ENCODE data around the gene SLC6A13. TPM values are rescaled to one million over a fixed set of nuclear protein-coding genes. Genes with fewer than 3 reads are reported as not detected.

The SLC6A13 gene
- total RNA-seq, 1 experiment from 2014 or later = 0.37 TPM

DNA sequence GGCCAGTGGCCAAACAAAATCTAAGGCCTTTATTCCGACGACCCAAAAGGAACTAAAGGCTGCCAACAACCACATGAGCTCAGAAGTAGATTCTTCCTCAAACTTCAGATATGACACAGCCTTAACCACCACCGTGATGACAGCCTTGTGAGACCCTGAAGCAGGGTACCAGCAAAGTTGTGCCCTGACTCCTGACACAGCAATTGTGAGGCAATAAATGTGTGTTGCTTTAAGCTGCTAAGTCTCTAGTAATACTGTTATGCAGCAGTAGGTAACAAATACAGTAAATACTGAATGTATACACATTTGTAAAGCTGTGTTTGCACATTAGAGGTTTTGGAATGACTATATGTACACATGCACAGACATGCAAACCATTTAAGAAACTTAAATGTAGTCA is 10.7 kb upstream of the SLC6A13 start:
- ChIA-PET CTCF (no interaction called here), POLR2A (no interaction called here)
- H3K4me1 Mint-ChIP-seq = no peaks in the 10 kb centered on the region

GRCh38 chr12:272942-273341 is 10.3 kb upstream of the SLC6A13 start:
- ChIA-PET POLR2A (no interaction called here), CTCF (no interaction called here)
- Mint-ChIP-seq H3K9me3 (peaks cover 6% of the 10 kb centered on the region; the same call in 1 of the 2 replicates), H3K4me3 (no peak overlapping the region), H3K36me3 (no peaks in the 10 kb centered on the region), H3K4me1 (no peaks in the 10 kb centered on the region), H3K27ac (no peak overlapping the region), H3K27me3 (ENCODE audit: low read depth) (no peaks in the 10 kb centered on the region)
- DNase-seq (ENCODE audit: low spot score) (no peak), ATAC-seq (no peak)
- TF ChIP-seq NFATC4 (CRISPR knock-in tag; IDR thresholded peaks at IDR 0.05) (no peak), NFE2L1 (CRISPR knock-in tag; IDR thresholded peaks at IDR 0.05) (no peak), EMX1 (CRISPR knock-in tag; IDR thresholded peaks at IDR 0.05) (no peak), NR2C2 (CRISPR knock-in tag; IDR thresholded peaks at IDR 0.05) (no peak), GRHL2 (CRISPR knock-in tag; IDR thresholded peaks at IDR 0.05; ENCODE audit: insufficient replicate concordance, severe bottlenecking) (no peak), USF2 (CRISPR knock-in tag; IDR thresholded peaks at IDR 0.05) (no peak), RELA (CRISPR knock-in tag; IDR thresholded peaks at IDR 0.05; ENCODE audit: borderline replicate concordance) (no peak), PRRX2 (CRISPR knock-in tag; IDR thresholded peaks at IDR 0.05) (no peak), JAZF1 (CRISPR knock-in tag; IDR thresholded peaks at IDR 0.05) (no peak), ATF1 (CRISPR knock-in tag; IDR thresholded peaks at IDR 0.05) (no peak)
- TF ChIP-seq, protein P1, sequence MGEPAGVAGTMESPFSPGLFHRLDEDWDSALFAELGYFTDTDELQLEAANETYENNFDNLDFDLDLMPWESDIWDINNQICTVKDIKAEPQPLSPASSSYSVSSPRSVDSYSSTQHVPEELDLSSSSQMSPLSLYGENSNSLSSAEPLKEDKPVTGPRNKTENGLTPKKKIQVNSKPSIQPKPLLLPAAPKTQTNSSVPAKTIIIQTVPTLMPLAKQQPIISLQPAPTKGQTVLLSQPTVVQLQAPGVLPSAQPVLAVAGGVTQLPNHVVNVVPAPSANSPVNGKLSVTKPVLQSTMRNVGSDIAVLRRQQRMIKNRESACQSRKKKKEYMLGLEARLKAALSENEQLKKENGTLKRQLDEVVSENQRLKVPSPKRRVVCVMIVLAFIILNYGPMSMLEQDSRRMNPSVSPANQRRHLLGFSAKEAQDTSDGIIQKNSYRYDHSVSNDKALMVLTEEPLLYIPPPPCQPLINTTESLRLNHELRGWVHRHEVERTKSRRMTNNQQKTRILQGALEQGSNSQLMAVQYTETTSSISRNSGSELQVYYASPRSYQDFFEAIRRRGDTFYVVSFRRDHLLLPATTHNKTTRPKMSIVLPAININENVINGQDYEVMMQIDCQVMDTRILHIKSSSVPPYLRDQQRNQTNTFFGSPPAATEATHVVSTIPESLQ (CRISPR knock-in tag; IDR thresholded peaks at IDR 0.05) = no peak
- TF ChIP-seq, protein P2, sequence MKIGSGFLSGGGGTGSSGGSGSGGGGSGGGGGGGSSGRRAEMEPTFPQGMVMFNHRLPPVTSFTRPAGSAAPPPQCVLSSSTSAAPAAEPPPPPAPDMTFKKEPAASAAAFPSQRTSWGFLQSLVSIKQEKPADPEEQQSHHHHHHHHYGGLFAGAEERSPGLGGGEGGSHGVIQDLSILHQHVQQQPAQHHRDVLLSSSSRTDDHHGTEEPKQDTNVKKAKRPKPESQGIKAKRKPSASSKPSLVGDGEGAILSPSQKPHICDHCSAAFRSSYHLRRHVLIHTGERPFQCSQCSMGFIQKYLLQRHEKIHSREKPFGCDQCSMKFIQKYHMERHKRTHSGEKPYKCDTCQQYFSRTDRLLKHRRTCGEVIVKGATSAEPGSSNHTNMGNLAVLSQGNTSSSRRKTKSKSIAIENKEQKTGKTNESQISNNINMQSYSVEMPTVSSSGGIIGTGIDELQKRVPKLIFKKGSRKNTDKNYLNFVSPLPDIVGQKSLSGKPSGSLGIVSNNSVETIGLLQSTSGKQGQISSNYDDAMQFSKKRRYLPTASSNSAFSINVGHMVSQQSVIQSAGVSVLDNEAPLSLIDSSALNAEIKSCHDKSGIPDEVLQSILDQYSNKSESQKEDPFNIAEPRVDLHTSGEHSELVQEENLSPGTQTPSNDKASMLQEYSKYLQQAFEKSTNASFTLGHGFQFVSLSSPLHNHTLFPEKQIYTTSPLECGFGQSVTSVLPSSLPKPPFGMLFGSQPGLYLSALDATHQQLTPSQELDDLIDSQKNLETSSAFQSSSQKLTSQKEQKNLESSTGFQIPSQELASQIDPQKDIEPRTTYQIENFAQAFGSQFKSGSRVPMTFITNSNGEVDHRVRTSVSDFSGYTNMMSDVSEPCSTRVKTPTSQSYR (CRISPR knock-in tag; IDR thresholded peaks at IDR 0.05) = no peak
- TF ChIP-seq, protein P3, sequence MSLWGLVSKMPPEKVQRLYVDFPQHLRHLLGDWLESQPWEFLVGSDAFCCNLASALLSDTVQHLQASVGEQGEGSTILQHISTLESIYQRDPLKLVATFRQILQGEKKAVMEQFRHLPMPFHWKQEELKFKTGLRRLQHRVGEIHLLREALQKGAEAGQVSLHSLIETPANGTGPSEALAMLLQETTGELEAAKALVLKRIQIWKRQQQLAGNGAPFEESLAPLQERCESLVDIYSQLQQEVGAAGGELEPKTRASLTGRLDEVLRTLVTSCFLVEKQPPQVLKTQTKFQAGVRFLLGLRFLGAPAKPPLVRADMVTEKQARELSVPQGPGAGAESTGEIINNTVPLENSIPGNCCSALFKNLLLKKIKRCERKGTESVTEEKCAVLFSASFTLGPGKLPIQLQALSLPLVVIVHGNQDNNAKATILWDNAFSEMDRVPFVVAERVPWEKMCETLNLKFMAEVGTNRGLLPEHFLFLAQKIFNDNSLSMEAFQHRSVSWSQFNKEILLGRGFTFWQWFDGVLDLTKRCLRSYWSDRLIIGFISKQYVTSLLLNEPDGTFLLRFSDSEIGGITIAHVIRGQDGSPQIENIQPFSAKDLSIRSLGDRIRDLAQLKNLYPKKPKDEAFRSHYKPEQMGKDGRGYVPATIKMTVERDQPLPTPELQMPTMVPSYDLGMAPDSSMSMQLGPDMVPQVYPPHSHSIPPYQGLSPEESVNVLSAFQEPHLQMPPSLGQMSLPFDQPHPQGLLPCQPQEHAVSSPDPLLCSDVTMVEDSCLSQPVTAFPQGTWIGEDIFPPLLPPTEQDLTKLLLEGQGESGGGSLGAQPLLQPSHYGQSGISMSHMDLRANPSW (CRISPR knock-in tag; conservative IDR thresholded peaks at IDR 0.05; ENCODE audit: low read depth) = no peak
- TF ChIP-seq, protein P4, sequence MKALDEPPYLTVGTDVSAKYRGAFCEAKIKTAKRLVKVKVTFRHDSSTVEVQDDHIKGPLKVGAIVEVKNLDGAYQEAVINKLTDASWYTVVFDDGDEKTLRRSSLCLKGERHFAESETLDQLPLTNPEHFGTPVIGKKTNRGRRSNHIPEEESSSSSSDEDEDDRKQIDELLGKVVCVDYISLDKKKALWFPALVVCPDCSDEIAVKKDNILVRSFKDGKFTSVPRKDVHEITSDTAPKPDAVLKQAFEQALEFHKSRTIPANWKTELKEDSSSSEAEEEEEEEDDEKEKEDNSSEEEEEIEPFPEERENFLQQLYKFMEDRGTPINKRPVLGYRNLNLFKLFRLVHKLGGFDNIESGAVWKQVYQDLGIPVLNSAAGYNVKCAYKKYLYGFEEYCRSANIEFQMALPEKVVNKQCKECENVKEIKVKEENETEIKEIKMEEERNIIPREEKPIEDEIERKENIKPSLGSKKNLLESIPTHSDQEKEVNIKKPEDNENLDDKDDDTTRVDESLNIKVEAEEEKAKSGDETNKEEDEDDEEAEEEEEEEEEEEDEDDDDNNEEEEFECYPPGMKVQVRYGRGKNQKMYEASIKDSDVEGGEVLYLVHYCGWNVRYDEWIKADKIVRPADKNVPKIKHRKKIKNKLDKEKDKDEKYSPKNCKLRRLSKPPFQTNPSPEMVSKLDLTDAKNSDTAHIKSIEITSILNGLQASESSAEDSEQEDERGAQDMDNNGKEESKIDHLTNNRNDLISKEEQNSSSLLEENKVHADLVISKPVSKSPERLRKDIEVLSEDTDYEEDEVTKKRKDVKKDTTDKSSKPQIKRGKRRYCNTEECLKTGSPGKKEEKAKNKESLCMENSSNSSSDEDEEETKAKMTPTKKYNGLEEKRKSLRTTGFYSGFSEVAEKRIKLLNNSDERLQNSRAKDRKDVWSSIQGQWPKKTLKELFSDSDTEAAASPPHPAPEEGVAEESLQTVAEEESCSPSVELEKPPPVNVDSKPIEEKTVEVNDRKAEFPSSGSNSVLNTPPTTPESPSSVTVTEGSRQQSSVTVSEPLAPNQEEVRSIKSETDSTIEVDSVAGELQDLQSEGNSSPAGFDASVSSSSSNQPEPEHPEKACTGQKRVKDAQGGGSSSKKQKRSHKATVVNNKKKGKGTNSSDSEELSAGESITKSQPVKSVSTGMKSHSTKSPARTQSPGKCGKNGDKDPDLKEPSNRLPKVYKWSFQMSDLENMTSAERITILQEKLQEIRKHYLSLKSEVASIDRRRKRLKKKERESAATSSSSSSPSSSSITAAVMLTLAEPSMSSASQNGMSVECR (CRISPR knock-in tag; IDR thresholded peaks at IDR 0.05; ENCODE audit: borderline replicate concordance) = no peak
- TF ChIP-seq, protein P5, sequence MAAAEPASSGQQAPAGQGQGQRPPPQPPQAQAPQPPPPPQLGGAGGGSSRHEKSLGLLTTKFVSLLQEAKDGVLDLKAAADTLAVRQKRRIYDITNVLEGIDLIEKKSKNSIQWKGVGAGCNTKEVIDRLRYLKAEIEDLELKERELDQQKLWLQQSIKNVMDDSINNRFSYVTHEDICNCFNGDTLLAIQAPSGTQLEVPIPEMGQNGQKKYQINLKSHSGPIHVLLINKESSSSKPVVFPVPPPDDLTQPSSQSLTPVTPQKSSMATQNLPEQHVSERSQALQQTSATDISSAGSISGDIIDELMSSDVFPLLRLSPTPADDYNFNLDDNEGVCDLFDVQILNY (CRISPR knock-in tag; IDR thresholded peaks at IDR 0.05) = no peak
- TF ChIP-seq, protein P6, sequence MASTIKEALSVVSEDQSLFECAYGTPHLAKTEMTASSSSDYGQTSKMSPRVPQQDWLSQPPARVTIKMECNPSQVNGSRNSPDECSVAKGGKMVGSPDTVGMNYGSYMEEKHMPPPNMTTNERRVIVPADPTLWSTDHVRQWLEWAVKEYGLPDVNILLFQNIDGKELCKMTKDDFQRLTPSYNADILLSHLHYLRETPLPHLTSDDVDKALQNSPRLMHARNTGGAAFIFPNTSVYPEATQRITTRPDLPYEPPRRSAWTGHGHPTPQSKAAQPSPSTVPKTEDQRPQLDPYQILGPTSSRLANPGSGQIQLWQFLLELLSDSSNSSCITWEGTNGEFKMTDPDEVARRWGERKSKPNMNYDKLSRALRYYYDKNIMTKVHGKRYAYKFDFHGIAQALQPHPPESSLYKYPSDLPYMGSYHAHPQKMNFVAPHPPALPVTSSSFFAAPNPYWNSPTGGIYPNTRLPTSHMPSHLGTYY (CRISPR knock-in tag; IDR thresholded peaks at IDR 0.05) = no peak

More for the DNA sequence above, 10.7 kb upstream of the SLC6A13 start:
- TF ChIP-seq, protein P6 (CRISPR knock-in tag; IDR thresholded peaks at IDR 0.05) = no peak
- TF ChIP-seq FOXK1 (CRISPR knock-in tag; IDR thresholded peaks at IDR 0.05) (no peak), NR2C2 (CRISPR knock-in tag; IDR thresholded peaks at IDR 0.05) (no peak)
- H3K36me3 Mint-ChIP-seq = no peaks in the 10 kb centered on the region
- H3K27ac Mint-ChIP-seq = no peak overlapping the region
- no peak overlapping the region for H3K4me3 Mint-ChIP-seq
- peaks cover 6% of the 10 kb centered on the region; the same call in 1 of the 2 replicates for H3K9me3 Mint-ChIP-seq
- DNase-seq (ENCODE audit: low spot score) (no peak), ATAC-seq (no peak)
- H3K27me3 Mint-ChIP-seq (ENCODE audit: low read depth) = no peaks in the 10 kb centered on the region

All from WTC11 (cell line).